ENCODE data around the gene PXT1. TPM values are rescaled to one million over a fixed set of nuclear protein-coding genes. Genes with fewer than 3 reads are reported as not detected.

The PXT1 gene
- total RNA-seq, 6 donors from 2014 or later, result 0.09 to 0.15 TPM; not detected in 4

- ATAC-seq (ENCODE audit: low FRiP score in 2 of 2), result no peak
- no peak for DNase-seq
These were observed 35.4 kb upstream of the PXT1 start for GRCh38 chr6:36478051-36478526.

GRCh38 chr6:36469946-36470345 is 27.3 kb upstream of the PXT1 start:
- TF ChIP-seq, protein P1, sequence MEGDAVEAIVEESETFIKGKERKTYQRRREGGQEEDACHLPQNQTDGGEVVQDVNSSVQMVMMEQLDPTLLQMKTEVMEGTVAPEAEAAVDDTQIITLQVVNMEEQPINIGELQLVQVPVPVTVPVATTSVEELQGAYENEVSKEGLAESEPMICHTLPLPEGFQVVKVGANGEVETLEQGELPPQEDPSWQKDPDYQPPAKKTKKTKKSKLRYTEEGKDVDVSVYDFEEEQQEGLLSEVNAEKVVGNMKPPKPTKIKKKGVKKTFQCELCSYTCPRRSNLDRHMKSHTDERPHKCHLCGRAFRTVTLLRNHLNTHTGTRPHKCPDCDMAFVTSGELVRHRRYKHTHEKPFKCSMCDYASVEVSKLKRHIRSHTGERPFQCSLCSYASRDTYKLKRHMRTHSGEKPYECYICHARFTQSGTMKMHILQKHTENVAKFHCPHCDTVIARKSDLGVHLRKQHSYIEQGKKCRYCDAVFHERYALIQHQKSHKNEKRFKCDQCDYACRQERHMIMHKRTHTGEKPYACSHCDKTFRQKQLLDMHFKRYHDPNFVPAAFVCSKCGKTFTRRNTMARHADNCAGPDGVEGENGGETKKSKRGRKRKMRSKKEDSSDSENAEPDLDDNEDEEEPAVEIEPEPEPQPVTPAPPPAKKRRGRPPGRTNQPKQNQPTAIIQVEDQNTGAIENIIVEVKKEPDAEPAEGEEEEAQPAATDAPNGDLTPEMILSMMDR (IDR thresholded peaks at IDR 0.05), result no peak
- no peak for TF ChIP-seq POLR2A (IDR thresholded peaks at IDR 0.05)
- TF ChIP-seq POLR2AphosphoS5 (IDR thresholded peaks at IDR 0.05), result no peak
- TF ChIP-seq EP300 (IDR thresholded peaks at IDR 0.05), result no peak
- 94 to 95% methylated on average over 3 of the region's 3 CpGs for WGBS, 2 donors
- H3K27ac ChIP-seq, result no peak overlapping the region

More at GRCh38 chr6:36478051-36478526, 35.4 kb upstream of the PXT1 start:
- H3K27ac ChIP-seq, result no peak overlapping the region
- WGBS, 2 donors, result 77 to 95% methylated on average over 2 of the region's 2 CpGs
- no peaks in the 10 kb centered on the region for H3K27me3 ChIP-seq
- TF ChIP-seq POLR2AphosphoS5 (IDR thresholded peaks at IDR 0.05), result no peak
- no peak for TF ChIP-seq EP300 (IDR thresholded peaks at IDR 0.05)
- no peak for TF ChIP-seq POLR2A (IDR thresholded peaks at IDR 0.05)
- TF ChIP-seq, protein P1 (IDR thresholded peaks at IDR 0.05), result no peak
- no peaks in the 10 kb centered on the region for H3K9me3 ChIP-seq
- no peaks in the 10 kb centered on the region for H3K4me1 ChIP-seq
- peaks cover 12 to 52% (median 25%) of the 10 kb centered on the region in 4 donors for H3K36me3 ChIP-seq
- H3K4me3 ChIP-seq, result no peak overlapping the region

GRCh38 chr6:36469148-36469661 is 26.6 kb upstream of the PXT1 start:
- H3K9me3 ChIP-seq, result no peaks in the 10 kb centered on the region
- no peak overlapping the region for H3K4me3 ChIP-seq
- DNase-seq, result no peak
- TF ChIP-seq EP300 (IDR thresholded peaks at IDR 0.05), result no peak
- no peak for TF ChIP-seq POLR2A (IDR thresholded peaks at IDR 0.05)
- TF ChIP-seq, protein P1 (IDR thresholded peaks at IDR 0.05), result no peak
- TF ChIP-seq POLR2AphosphoS5 (IDR thresholded peaks at IDR 0.05), result no peak
- H3K4me1 ChIP-seq, result no peaks in the 10 kb centered on the region
- no peak for ATAC-seq (ENCODE audit: low FRiP score in 2 of 2)
- 72 to 78% methylated on average over 6 of the region's 6 CpGs for WGBS, 2 donors
- no peak overlapping the region for H3K27ac ChIP-seq
- peaks cover 5 to 37% (median 14%) of the 10 kb centered on the region in 4 donors for H3K36me3 ChIP-seq
- H3K27me3 ChIP-seq, result no peaks in the 10 kb centered on the region

More at GRCh38 chr6:36469946-36470345, 27.3 kb upstream of the PXT1 start:
- H3K9me3 ChIP-seq, result no peaks in the 10 kb centered on the region
- no peak for DNase-seq
- ATAC-seq (ENCODE audit: low FRiP score in 2 of 2), result no peak
- peaks cover 5 to 41% (median 14%) of the 10 kb centered on the region in 4 donors for H3K36me3 ChIP-seq
- H3K4me1 ChIP-seq, result no peaks in the 10 kb centered on the region
- no peak overlapping the region for H3K4me3 ChIP-seq
- H3K27me3 ChIP-seq, result no peaks in the 10 kb centered on the region

DNA sequence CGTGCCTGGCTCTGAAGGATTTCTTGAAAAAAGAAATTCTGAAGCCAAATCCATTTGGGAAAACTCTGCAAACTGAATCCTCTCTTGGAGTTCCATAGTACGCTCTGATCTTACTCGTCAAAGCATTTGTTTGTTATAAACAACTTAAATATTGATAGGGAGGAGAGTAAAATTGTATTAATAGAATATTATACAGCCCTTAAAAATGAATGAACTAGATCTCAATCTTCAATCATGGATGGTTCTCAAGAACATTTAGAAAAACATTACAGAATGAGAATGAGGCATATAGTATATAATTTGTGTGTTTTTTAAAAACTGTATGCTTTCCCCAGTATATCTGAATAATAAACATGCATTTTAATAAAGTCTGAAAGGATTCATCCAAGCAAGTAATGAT is 25.0 kb upstream of the PXT1 start:
- Histone ChIP-seq H3K36me3 (peaks cover 5 to 26% (median 11%) of the 10 kb centered on the region in 4 donors), H3K27ac (no peak overlapping the region), H3K4me3 (no peak overlapping the region), H3K4me1 (peaks cover 0 to 5% (median 0%) of the 10 kb centered on the region in 4 donors), H3K27me3 (no peaks in the 10 kb centered on the region), H3K9me3 (no peaks in the 10 kb centered on the region)
- DNase-seq (no peak), ATAC-seq (ENCODE audit: low FRiP score in 2 of 2) (no peak)
- WGBS, 2 donors, result 97 to 99% methylated on average over 3 of the region's 3 CpGs
- TF ChIP-seq POLR2AphosphoS5 (IDR thresholded peaks at IDR 0.05) (no peak), EP300 (IDR thresholded peaks at IDR 0.05) (no peak), POLR2A (IDR thresholded peaks at IDR 0.05) (no peak)
- TF ChIP-seq, protein P1 (IDR thresholded peaks at IDR 0.05), result no peak

DNA sequence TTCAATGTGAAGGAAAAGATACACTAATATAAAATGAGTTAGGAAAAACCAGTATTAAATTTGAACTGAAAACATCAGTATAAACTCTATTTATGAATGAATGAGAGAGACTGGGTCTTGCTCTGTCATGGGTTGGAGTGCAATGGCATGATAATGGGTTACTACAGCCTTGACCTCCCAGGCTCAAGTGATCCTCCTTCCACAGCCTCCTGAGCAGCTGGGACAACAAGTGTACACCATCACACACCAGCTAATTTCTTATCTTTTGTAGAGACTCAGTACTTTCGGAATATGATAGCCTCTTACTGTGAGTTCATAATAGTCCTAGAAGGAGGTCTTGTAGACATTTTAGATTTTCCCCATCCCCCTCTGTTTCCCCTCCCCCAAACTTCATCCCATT is 21.6 kb upstream of the PXT1 start:
- H3K4me3 ChIP-seq, result no peak overlapping the region
- DNase-seq, result no peak
- TF ChIP-seq EP300 (IDR thresholded peaks at IDR 0.05), result no peak
- no peak for TF ChIP-seq POLR2A (IDR thresholded peaks at IDR 0.05)
- no peak for TF ChIP-seq POLR2AphosphoS5 (IDR thresholded peaks at IDR 0.05)
- TF ChIP-seq, protein P1 (IDR thresholded peaks at IDR 0.05), result no peak
- H3K27me3 ChIP-seq, result no peaks in the 10 kb centered on the region
- no peaks in the 10 kb centered on the region for H3K36me3 ChIP-seq
- H3K4me1 ChIP-seq, result peaks cover 3 to 18% (median 10%) of the 10 kb centered on the region in 4 donors
- no peaks in the 10 kb centered on the region for H3K9me3 ChIP-seq
- no peak for ATAC-seq (ENCODE audit: low FRiP score in 2 of 2)
- H3K27ac ChIP-seq, result no peak overlapping the region
- WGBS, 2 donors, result 81 to 95% methylated on average over 1 of the region's 1 CpG

All from upper lobe of left lung (tissue), 6 donors.